ENCODE measurements around the gene ERCC6L.

ERCC6L gene

GRCh38 chrX:72201836-72202536 is 36.8 kb downstream of the ERCC6L start:
- Histone ChIP-seq H3K27ac (ENCODE audit: low read depth, low read length) (peak overlapping the region; percentile 76), H3K4me3 (ENCODE audit: low read length) (no peak overlapping the region), H3K36me3 (ENCODE audit: control insufficient read depth, insufficient read depth, low read length) (no peaks in the 10 kb centered on the region), H3K23ac (ENCODE audit: low read length) (no peak overlapping the region), H3K4me2 (ENCODE audit: low read length) (no peak overlapping the region), H3K18ac (ENCODE audit: low read length) (peak overlapping the region; percentile 60), H4K8ac (ENCODE audit: low read depth, low read length) (no peak overlapping the region), H3K79me1 (ENCODE audit: low read length) (no peaks in the 10 kb centered on the region), H3K9ac (ENCODE audit: low read length) (no peak overlapping the region), H3K56ac (ENCODE audit: low read length) (peak overlapping the region; percentile 67), H3K4me1 (ENCODE audit: control insufficient read depth, low read depth, low read length) (peaks cover 2% of the 10 kb centered on the region), H2BK120ac (ENCODE audit: low read depth, low read length) (no peak overlapping the region), H3K4ac (ENCODE audit: low read depth, low read length) (no peak overlapping the region), H2BK5ac (ENCODE audit: low read length) (peak overlapping the region; percentile 35), H3K27me3 (ENCODE audit: insufficient read depth, low read length, poor library complexity) (no peaks in the 10 kb centered on the region), H4K5ac (ENCODE audit: low read length) (no peak overlapping the region), H2AK5ac (ENCODE audit: low read length) (no peak overlapping the region), H3K79me2 (ENCODE audit: control insufficient read depth, insufficient read depth, low read length) (no peaks in the 10 kb centered on the region), H2BK15ac (replicated peaks; ENCODE audit: low read depth) (no peak overlapping the region)
- DNase-seq, result peak; percentile 64
- WGBS (ENCODE audit: extremely low coverage, insufficient coverage, low lambda C conversion rate), result no CpG with 5 or more reads among the region's 7 CpGs

- no peak overlapping the region for H3K4me2 ChIP-seq (ENCODE audit: low read length)
- DNase-seq, result no peak
- H3K36me3 ChIP-seq (ENCODE audit: control insufficient read depth, insufficient read depth, low read length), result no peaks in the 10 kb centered on the region
- H3K79me2 ChIP-seq (ENCODE audit: control insufficient read depth, insufficient read depth, low read length), result peaks cover 9% of the 10 kb centered on the region
- no peak overlapping the region for H2AK5ac ChIP-seq (ENCODE audit: low read length)
- no peak overlapping the region for H3K23ac ChIP-seq (ENCODE audit: low read length)
- H3K9ac ChIP-seq (ENCODE audit: low read length), result no peak overlapping the region
- no peak overlapping the region for H2BK5ac ChIP-seq (ENCODE audit: low read length)
- peak overlapping the region; percentile 34 for H3K56ac ChIP-seq (ENCODE audit: low read length)
- H4K5ac ChIP-seq (ENCODE audit: low read length), result no peak overlapping the region
- H4K8ac ChIP-seq (ENCODE audit: low read depth, low read length), result no peak overlapping the region
- no peak overlapping the region for H3K4ac ChIP-seq (ENCODE audit: low read depth, low read length)
- H2BK15ac ChIP-seq (replicated peaks; ENCODE audit: low read depth), result no peak overlapping the region
- H3K4me3 ChIP-seq (ENCODE audit: low read length), result no peak overlapping the region
- H3K4me1 ChIP-seq (ENCODE audit: control insufficient read depth, low read depth, low read length), result peaks cover 2% of the 10 kb centered on the region
- WGBS (ENCODE audit: extremely low coverage, insufficient coverage, low lambda C conversion rate), result no CpG with 5 or more reads among the region's 2 CpGs
- no peak overlapping the region for H3K18ac ChIP-seq (ENCODE audit: low read length)
- H3K79me1 ChIP-seq (ENCODE audit: low read length), result peaks cover 3% of the 10 kb centered on the region
- no peak overlapping the region for H2BK120ac ChIP-seq (ENCODE audit: low read depth, low read length)
- no peak overlapping the region for H3K27ac ChIP-seq (ENCODE audit: low read depth, low read length)
- no peaks in the 10 kb centered on the region for H3K27me3 ChIP-seq (ENCODE audit: insufficient read depth, low read length, poor library complexity)
Measured at GRCh38 chrX:72182924-72183323, 55.9 kb downstream of the ERCC6L start.

GRCh38 chrX:72181178-72182125 is 57.4 kb downstream of the ERCC6L start, which contains the start of gene PIN4:
PIN4 (plus strand) TSS chrX:72181757; CDS start chrX:72181786, 29 bp downstream.
- no peak within 1 kb of the TSS for H3K23ac ChIP-seq (ENCODE audit: low read length)
- WGBS (ENCODE audit: extremely low coverage, insufficient coverage, low lambda C conversion rate), result no CpG with 5 or more reads among the region's 46 CpGs
- peak within 1 kb of the TSS; percentile 87 for H3K27ac ChIP-seq (ENCODE audit: low read depth, low read length)
- H2BK5ac ChIP-seq (ENCODE audit: low read length), result no peak within 1 kb of the TSS
- H3K9ac ChIP-seq (ENCODE audit: low read length), result peak within 1 kb of the TSS; percentile 91
- peak; percentile 99 for DNase-seq
- no peak within 1 kb of the TSS for H4K5ac ChIP-seq (ENCODE audit: low read length)
- peaks cover 9% of the 10 kb centered on the region for H3K79me2 ChIP-seq (ENCODE audit: control insufficient read depth, insufficient read depth, low read length)
- no peak within 1 kb of the TSS for H2BK15ac ChIP-seq (replicated peaks; ENCODE audit: low read depth)
- peak within 1 kb of the TSS; percentile 18 for H2AK5ac ChIP-seq (ENCODE audit: low read length)
- no peak within 1 kb of the TSS for H2BK120ac ChIP-seq (ENCODE audit: low read depth, low read length)
- peak within 1 kb of the TSS; percentile 95 for H3K56ac ChIP-seq (ENCODE audit: low read length)
- peak within 1 kb of the TSS; percentile 90 for H4K8ac ChIP-seq (ENCODE audit: low read depth, low read length)
- no peak within 1 kb of the TSS for H3K4ac ChIP-seq (ENCODE audit: low read depth, low read length)
- peaks cover 2% of the 10 kb centered on the region for H3K4me1 ChIP-seq (ENCODE audit: control insufficient read depth, low read depth, low read length)
- peak within 1 kb of the TSS; percentile 54 for H3K4me2 ChIP-seq (ENCODE audit: low read length)
- no peaks in the 10 kb centered on the region for H3K36me3 ChIP-seq (ENCODE audit: control insufficient read depth, insufficient read depth, low read length)
- peaks cover 3% of the 10 kb centered on the region for H3K79me1 ChIP-seq (ENCODE audit: low read length)
- H3K4me3 ChIP-seq (ENCODE audit: low read length), result peak within 1 kb of the TSS; percentile 94
- H3K27me3 ChIP-seq (ENCODE audit: insufficient read depth, low read length, poor library complexity), result no peaks in the 10 kb centered on the region
- peak within 1 kb of the TSS; percentile 64 for H3K18ac ChIP-seq (ENCODE audit: low read length)

GRCh38 chrX:72180539-72180938 is 58.3 kb downstream of the ERCC6L start:
- H3K4me3 ChIP-seq (ENCODE audit: low read length), result no peak overlapping the region
- no peak overlapping the region for H2BK15ac ChIP-seq (replicated peaks; ENCODE audit: low read depth)
- no peak overlapping the region for H4K8ac ChIP-seq (ENCODE audit: low read depth, low read length)
- H3K79me2 ChIP-seq (ENCODE audit: control insufficient read depth, insufficient read depth, low read length), result peaks cover 9% of the 10 kb centered on the region
- H3K23ac ChIP-seq (ENCODE audit: low read length), result no peak overlapping the region
- H3K27me3 ChIP-seq (ENCODE audit: insufficient read depth, low read length, poor library complexity), result no peaks in the 10 kb centered on the region
- no peak for DNase-seq
- H2BK5ac ChIP-seq (ENCODE audit: low read length), result no peak overlapping the region
- no peak overlapping the region for H2AK5ac ChIP-seq (ENCODE audit: low read length)
- H3K56ac ChIP-seq (ENCODE audit: low read length), result peak overlapping the region; percentile 25
- H3K4ac ChIP-seq (ENCODE audit: low read depth, low read length), result no peak overlapping the region
- no peak overlapping the region for H2BK120ac ChIP-seq (ENCODE audit: low read depth, low read length)
- H3K36me3 ChIP-seq (ENCODE audit: control insufficient read depth, insufficient read depth, low read length), result no peaks in the 10 kb centered on the region
- no peak overlapping the region for H3K27ac ChIP-seq (ENCODE audit: low read depth, low read length)
- peaks cover 2% of the 10 kb centered on the region for H3K4me1 ChIP-seq (ENCODE audit: control insufficient read depth, low read depth, low read length)
- no peak overlapping the region for H4K5ac ChIP-seq (ENCODE audit: low read length)
- peaks cover 3% of the 10 kb centered on the region for H3K79me1 ChIP-seq (ENCODE audit: low read length)
- no peak overlapping the region for H3K4me2 ChIP-seq (ENCODE audit: low read length)
- no CpG with 5 or more reads among the region's 1 CpG for WGBS (ENCODE audit: extremely low coverage, insufficient coverage, low lambda C conversion rate)
- H3K9ac ChIP-seq (ENCODE audit: low read length), result no peak overlapping the region
- H3K18ac ChIP-seq (ENCODE audit: low read length), result no peak overlapping the region

- Histone ChIP-seq H2BK120ac (ENCODE audit: low read depth, low read length) (no peak overlapping the region), H3K4me3 (ENCODE audit: low read length) (no peak overlapping the region), H3K4ac (ENCODE audit: low read depth, low read length) (no peak overlapping the region), H3K27ac (ENCODE audit: low read depth, low read length) (no peak overlapping the region), H3K79me1 (ENCODE audit: low read length) (no peaks in the 10 kb centered on the region), H2AK5ac (ENCODE audit: low read length) (no peak overlapping the region), H3K56ac (ENCODE audit: low read length) (no peak overlapping the region), H3K18ac (ENCODE audit: low read length) (no peak overlapping the region), H3K9ac (ENCODE audit: low read length) (no peak overlapping the region), H3K23ac (ENCODE audit: low read length) (no peak overlapping the region), H4K5ac (ENCODE audit: low read length) (no peak overlapping the region), H3K79me2 (ENCODE audit: control insufficient read depth, insufficient read depth, low read length) (peaks cover 3% of the 10 kb centered on the region), H4K8ac (ENCODE audit: low read depth, low read length) (no peak overlapping the region), H3K36me3 (ENCODE audit: control insufficient read depth, insufficient read depth, low read length) (no peaks in the 10 kb centered on the region), H3K4me1 (ENCODE audit: control insufficient read depth, low read depth, low read length) (no peaks in the 10 kb centered on the region), H2BK15ac (replicated peaks; ENCODE audit: low read depth) (no peak overlapping the region), H2BK5ac (ENCODE audit: low read length) (no peak overlapping the region), H3K27me3 (ENCODE audit: insufficient read depth, low read length, poor library complexity) (no peaks in the 10 kb centered on the region), H3K4me2 (ENCODE audit: low read length) (no peak overlapping the region)
- WGBS (ENCODE audit: extremely low coverage, insufficient coverage, low lambda C conversion rate), result no CpG with 5 or more reads among the region's 2 CpGs
- DNase-seq, result no peak
Measured at GRCh38 chrX:72176981-72177380, 61.8 kb downstream of the ERCC6L start.

Measured in mesendoderm (in vitro differentiated cells).